HepG2 (cell line): ENCODE data around the gene GPX2. TPM values are rescaled to one million over a fixed set of nuclear protein-coding genes. Genes with fewer than 3 reads are reported as not detected.

Experiments
- AHR ChIP-seq: IDR thresholded peaks from 2 replicates; pipeline ENCODE4 v1.6.1; 2018; ENCODE audit warnings: missing genetic modification reagents, missing compliant biosample characterization
- ARNT2 ChIP-seq: sonication (generic); formaldehyde crosslinking; IDR thresholded peaks from 2 replicates; pipeline ENCODE4 v1.8.0; 2022; ENCODE audit warnings: mild to moderate bottlenecking, low read depth, missing genetic modification reagents, moderate library complexity
- BORCS8-MEF2B ChIP-seq: sonication (generic); formaldehyde crosslinking; IDR thresholded peaks from 2 replicates; pipeline ENCODE4 v1.8.0; 2022; ENCODE audit warnings: mild to moderate bottlenecking, missing genetic modification reagents
- FOXK1 ChIP-seq: sonication (generic); formaldehyde crosslinking; IDR thresholded peaks from 2 replicates; pipeline ENCODE4 v1.4.0; 2020; ENCODE audit warnings: low read depth, missing genetic modification reagents, borderline replicate concordance
- KAT7 ChIP-seq: IDR thresholded peaks from 2 replicates; pipeline ENCODE4 v1.6.1; 2018; ENCODE audit warnings: borderline replicate concordance, missing compliant biosample characterization
- PHF8 ChIP-seq: sonication (generic); formaldehyde crosslinking; IDR thresholded peaks from 2 replicates; pipeline ENCODE4 v1.5.0; 2020; ENCODE audit warnings: missing genetic modification reagents
- POGZ ChIP-seq: sonication (generic); formaldehyde crosslinking; IDR thresholded peaks from 2 replicates; pipeline ENCODE4 v1.4.0; 2020; ENCODE audit warnings: mild to moderate bottlenecking, missing genetic modification reagents
- RAD21 ChIP-seq: fragments of 450-650 bp; formaldehyde crosslinking; IDR thresholded peaks from 2 replicates; pipeline ENCODE4 v1.5.0; 2020; ENCODE audit warnings: mild to moderate bottlenecking
- RXRA ChIP-seq: sonication (generic); formaldehyde crosslinking; IDR thresholded peaks from 2 replicates; pipeline ENCODE4 v1.5.1; 2020; ENCODE audit warnings: missing genetic modification reagents
- ZIK1 ChIP-seq: sonication (generic); formaldehyde crosslinking; IDR thresholded peaks from 2 replicates; pipeline ENCODE4 v1.5.0; 2020; ENCODE audit warnings: mild to moderate bottlenecking, low read depth, missing genetic modification reagents, borderline replicate concordance
- polyA plus RNA-seq, 8 experiments: library from polyadenylated mRNA; depleted of rRNA in 3 of 8; stranded (reverse) in 7 of 8; unstranded in 1 of 8; fragments of >200 nt; fragmentation: Illumina TruSeq in 4 of 8; extraction: Trizol in 4 of 8; gene quantifications; 2 replicates each; pipeline versions ENCODE4 v1.2.1 to v1.2.3, GENCODE V29; 2011 to 2016; ENCODE audit warnings: low read depth in 4 of 8, missing spikeins in 1 of 8, mixed read lengths in 1 of 8; ENCODE audit not compliant: insufficient read depth in 1 of 8
- total RNA-seq, 5 experiments: library from RNA; depleted of rRNA; stranded (reverse); fragments of >200 nt; fragmentation: Illumina TruSeq; extraction: Trizol; gene quantifications; 2 replicates each; pipeline ENCODE4 v1.2.3, GENCODE V29; 2016; ENCODE audit warnings: low read depth in 1 of 5
- TF ChIP-seq, protein P1 (sequence below): sonication (generic); formaldehyde crosslinking; IDR thresholded peaks from 2 replicates; pipeline ENCODE4 v1.5.1; 2020; ENCODE audit warnings: mild to moderate bottlenecking, missing genetic modification reagents, moderate library complexity
- TF ChIP-seq, protein P2 (sequence below): sonication (generic); formaldehyde crosslinking; IDR thresholded peaks from 2 replicates; pipeline ENCODE4 v1.4.0; 2020; ENCODE audit warnings: missing genetic modification reagents, mild to moderate bottlenecking, borderline replicate concordance
- TF ChIP-seq, protein P3 (sequence below): sonication (generic); formaldehyde crosslinking; IDR thresholded peaks from 2 replicates; pipeline ENCODE4 v1.4.0; 2020; ENCODE audit warnings: mild to moderate bottlenecking, missing genetic modification reagents, borderline replicate concordance
- TF ChIP-seq, protein P4 (sequence below): sonication (generic); formaldehyde crosslinking; IDR thresholded peaks from 2 replicates; pipeline ENCODE4 v1.4.0; 2020; ENCODE audit warnings: missing genetic modification reagents

Gene GPX2
- total and polyA plus RNA-seq, 2 of the 13 experiments (the other 11 are each of a cell fraction or from before 2014, with no cell fraction given), result 526 to 674 TPM

DNA sequence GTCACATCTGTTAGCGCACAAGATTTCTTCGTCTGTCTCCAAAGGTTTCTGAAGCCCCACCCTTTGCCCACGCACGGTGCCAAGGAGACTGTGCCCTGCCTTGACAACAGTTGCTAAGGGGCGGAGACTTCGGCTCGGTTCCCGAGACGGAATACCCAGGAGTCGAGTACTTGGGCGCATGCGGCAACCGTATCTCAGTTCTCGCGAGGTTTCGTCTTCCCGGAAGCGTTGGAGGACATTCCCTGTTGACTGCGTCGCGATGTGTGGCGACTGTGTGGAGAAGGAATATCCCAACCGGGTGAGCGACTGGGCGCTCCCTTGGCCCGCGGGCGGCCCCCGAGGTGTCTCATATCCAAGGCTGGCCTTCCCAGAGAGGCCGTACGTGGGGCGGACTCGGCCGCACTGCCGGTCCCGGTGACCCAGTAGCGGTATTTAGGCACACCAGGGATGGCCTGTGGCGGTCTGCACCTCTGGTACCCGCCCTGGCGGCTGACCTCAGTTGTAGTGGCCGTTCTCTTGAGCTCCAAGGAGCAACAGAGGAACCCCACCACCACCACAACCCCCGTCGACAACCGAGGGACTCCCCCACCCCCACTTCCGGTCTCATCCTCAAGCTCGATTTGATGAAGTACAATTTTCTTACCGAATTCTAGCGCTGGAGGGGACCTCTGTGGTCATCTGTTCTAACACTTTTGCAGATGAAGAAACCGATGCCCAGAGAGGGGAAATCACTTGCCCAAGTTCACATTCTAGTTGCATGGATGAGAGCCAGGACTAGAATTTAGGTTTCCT lies 28.1 kb downstream of the GPX2 start, which contains the start of gene CHURC1 (continued):
- TF ChIP-seq, protein P1, sequence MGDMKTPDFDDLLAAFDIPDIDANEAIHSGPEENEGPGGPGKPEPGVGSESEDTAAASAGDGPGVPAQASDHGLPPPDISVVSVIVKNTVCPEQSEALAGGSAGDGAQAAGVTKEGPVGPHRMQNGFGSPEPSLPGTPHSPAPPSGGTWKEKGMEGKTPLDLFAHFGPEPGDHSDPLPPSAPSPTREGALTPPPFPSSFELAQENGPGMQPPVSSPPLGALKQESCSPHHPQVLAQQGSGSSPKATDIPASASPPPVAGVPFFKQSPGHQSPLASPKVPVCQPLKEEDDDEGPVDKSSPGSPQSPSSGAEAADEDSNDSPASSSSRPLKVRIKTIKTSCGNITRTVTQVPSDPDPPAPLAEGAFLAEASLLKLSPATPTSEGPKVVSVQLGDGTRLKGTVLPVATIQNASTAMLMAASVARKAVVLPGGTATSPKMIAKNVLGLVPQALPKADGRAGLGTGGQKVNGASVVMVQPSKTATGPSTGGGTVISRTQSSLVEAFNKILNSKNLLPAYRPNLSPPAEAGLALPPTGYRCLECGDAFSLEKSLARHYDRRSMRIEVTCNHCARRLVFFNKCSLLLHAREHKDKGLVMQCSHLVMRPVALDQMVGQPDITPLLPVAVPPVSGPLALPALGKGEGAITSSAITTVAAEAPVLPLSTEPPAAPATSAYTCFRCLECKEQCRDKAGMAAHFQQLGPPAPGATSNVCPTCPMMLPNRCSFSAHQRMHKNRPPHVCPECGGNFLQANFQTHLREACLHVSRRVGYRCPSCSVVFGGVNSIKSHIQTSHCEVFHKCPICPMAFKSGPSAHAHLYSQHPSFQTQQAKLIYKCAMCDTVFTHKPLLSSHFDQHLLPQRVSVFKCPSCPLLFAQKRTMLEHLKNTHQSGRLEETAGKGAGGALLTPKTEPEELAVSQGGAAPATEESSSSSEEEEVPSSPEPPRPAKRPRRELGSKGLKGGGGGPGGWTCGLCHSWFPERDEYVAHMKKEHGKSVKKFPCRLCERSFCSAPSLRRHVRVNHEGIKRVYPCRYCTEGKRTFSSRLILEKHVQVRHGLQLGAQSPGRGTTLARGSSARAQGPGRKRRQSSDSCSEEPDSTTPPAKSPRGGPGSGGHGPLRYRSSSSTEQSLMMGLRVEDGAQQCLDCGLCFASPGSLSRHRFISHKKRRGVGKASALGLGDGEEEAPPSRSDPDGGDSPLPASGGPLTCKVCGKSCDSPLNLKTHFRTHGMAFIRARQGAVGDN (CRISPR knock-in tag), result peak; percentile 84
- TF ChIP-seq PHF8 (CRISPR knock-in tag), result peak; percentile 95
- peak; percentile 54; the same call in 1 of the 2 replicates for TF ChIP-seq KAT7 (CRISPR knock-in tag)
- TF ChIP-seq RAD21 (CRISPR knock-in tag), result peak; percentile 36; the same call in 1 of the 2 replicates
- TF ChIP-seq FOXK1, result 0 out of 2 replicates have a peak, but pooled peaks have one; percentile 38
- 0 out of 2 replicates have a peak, but pooled peaks have one; percentile 59 for TF ChIP-seq AHR
- TF ChIP-seq, protein P2, sequence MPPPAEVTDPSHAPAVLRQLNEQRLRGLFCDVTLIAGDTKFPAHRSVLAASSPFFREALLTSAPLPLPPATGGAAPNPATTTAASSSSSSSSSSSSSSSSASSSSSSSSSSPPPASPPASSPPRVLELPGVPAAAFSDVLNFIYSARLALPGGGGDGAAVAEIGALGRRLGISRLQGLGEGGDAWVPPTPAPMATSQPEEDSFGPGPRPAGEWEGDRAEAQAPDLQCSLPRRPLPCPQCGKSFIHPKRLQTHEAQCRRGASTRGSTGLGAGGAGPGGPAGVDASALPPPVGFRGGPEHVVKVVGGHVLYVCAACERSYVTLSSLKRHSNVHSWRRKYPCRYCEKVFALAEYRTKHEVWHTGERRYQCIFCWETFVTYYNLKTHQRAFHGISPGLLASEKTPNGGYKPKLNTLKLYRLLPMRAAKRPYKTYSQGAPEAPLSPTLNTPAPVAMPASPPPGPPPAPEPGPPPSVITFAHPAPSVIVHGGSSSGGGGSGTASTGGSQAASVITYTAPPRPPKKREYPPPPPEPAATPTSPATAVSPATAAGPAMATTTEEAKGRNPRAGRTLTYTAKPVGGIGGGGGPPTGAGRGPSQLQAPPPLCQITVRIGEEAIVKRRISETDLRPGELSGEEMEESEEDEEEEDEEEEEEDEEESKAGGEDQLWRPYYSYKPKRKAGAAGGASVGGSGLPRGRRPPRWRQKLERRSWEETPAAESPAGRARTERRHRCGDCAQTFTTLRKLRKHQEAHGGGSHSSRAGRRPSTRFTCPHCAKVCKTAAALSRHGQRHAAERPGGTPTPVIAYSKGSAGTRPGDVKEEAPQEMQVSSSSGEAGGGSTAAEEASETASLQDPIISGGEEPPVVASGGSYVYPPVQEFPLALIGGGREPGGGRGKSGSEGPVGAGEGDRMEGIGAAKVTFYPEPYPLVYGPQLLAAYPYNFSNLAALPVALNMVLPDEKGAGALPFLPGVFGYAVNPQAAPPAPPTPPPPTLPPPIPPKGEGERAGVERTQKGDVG (CRISPR knock-in tag), result peak; percentile 45; the same call in 1 of the 2 replicates
- TF ChIP-seq, protein P3, sequence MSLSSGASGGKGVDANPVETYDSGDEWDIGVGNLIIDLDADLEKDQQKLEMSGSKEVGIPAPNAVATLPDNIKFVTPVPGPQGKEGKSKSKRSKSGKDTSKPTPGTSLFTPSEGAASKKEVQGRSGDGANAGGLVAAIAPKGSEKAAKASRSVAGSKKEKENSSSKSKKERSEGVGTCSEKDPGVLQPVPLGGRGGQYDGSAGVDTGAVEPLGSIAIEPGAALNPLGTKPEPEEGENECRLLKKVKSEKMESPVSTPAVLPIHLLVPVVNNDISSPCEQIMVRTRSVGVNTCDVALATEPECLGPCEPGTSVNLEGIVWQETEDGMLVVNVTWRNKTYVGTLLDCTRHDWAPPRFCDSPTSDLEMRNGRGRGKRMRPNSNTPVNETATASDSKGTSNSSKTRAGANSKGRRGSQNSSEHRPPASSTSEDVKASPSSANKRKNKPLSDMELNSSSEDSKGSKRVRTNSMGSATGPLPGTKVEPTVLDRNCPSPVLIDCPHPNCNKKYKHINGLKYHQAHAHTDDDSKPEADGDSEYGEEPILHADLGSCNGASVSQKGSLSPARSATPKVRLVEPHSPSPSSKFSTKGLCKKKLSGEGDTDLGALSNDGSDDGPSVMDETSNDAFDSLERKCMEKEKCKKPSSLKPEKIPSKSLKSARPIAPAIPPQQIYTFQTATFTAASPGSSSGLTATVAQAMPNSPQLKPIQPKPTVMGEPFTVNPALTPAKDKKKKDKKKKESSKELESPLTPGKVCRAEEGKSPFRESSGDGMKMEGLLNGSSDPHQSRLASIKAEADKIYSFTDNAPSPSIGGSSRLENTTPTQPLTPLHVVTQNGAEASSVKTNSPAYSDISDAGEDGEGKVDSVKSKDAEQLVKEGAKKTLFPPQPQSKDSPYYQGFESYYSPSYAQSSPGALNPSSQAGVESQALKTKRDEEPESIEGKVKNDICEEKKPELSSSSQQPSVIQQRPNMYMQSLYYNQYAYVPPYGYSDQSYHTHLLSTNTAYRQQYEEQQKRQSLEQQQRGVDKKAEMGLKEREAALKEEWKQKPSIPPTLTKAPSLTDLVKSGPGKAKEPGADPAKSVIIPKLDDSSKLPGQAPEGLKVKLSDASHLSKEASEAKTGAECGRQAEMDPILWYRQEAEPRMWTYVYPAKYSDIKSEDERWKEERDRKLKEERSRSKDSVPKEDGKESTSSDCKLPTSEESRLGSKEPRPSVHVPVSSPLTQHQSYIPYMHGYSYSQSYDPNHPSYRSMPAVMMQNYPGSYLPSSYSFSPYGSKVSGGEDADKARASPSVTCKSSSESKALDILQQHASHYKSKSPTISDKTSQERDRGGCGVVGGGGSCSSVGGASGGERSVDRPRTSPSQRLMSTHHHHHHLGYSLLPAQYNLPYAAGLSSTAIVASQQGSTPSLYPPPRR (CRISPR knock-in tag), result peak; percentile 43; the same call in 1 of the 2 replicates
- TF ChIP-seq RXRA (CRISPR knock-in tag), result peak; percentile 70; the same call in 1 of the 2 replicates
- TF ChIP-seq ZIK1 (CRISPR knock-in tag), result 0 out of 2 replicates have a peak, but pooled peaks have one; percentile 57
- TF ChIP-seq ARNT2 (CRISPR knock-in tag), result peak; percentile 75; the same call in 1 of the 2 replicates
- TF ChIP-seq, protein P4, sequence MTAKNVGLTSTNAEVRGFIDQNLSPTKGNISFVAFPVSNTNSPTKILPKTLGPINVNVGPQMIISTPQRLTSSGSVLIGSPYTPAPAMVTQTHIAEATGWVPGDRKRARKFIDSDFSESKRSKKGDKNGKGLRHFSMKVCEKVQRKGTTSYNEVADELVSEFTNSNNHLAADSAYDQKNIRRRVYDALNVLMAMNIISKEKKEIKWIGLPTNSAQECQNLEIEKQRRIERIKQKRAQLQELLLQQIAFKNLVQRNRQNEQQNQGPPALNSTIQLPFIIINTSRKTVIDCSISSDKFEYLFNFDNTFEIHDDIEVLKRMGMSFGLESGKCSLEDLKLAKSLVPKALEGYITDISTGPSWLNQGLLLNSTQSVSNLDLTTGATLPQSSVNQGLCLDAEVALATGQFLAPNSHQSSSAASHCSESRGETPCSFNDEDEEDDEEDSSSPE, result 0 out of 2 replicates have a peak, but pooled peaks have one; percentile 29
- TF ChIP-seq BORCS8-MEF2B (CRISPR knock-in tag), result no peak
- TF ChIP-seq POGZ (CRISPR knock-in tag), result peak; percentile 86
